Bone marrow (tissue), 2 donors: ENCODE data around the gene CCDC85C.

Source experiments
- DNase-seq, 2 donors: peaks; one replicate each; lab custom pipeline; 2025; lab: John Stamatoyannopoulos, UW

CCDC85C gene

DNA sequence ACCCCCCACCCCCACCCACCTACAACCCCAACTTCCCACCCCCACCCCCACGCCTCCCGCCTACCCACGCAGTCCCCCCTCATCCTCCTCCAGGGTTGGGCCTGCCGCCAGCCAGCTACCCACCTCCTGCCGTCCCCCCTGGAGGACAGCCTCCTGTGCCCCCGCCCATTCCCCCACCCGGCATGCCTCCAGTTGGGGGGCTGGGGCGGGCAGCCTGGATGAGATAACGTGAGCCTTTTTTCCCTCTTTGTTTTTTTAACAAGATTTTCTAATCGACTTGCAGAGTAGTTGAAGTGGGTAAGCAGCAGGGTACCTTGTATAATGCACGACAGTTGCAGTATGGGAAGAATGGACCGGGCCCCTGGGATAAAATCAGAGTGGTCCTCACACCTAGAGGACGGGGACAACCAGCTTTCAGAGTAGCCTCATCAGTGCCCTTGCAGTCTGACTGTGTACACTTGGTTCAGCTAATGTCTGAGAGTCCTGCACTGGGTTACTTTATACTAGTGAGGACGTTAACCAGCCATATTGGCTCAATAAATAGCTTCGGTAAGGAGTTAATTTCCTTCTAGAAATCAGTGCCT is 93.4 kb downstream of the CCDC85C start:
- no peak for DNase-seq

- DNase-seq: no peak
These were observed 94.0 kb downstream of the CCDC85C start for GRCh38 chr14:99509871-99510555.

GRCh38 chr14:99508896-99509629 is 94.9 kb downstream of the CCDC85C start:
- DNase-seq: no peak

GRCh38 chr14:99507860-99508640 is 96.0 kb downstream of the CCDC85C start:
- DNase-seq: no peak

- DNase-seq: no peak
These were observed 97.7 kb downstream of the CCDC85C start for GRCh38 chr14:99506276-99506675.

DNA sequence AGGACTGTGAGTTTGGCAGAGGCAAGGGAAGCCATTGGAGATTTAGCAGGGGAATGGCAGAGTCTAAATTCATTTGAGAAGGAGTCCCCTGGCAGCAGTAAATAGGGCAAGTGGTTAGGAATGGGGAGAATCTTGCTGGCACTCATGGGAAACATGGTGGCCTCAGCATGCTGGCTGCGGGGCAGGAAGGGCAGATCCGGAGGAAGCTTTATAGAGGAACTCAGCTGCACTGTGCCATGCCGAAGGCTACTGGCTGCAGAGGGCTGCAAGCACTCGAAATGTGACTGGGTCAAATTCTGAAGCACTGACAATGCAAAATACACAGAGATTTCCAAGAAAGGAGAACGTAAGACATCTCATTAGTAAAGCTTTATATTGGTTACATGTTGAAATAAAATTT is 98.9 kb downstream of the CCDC85C start:
- no peak for DNase-seq

DNA sequence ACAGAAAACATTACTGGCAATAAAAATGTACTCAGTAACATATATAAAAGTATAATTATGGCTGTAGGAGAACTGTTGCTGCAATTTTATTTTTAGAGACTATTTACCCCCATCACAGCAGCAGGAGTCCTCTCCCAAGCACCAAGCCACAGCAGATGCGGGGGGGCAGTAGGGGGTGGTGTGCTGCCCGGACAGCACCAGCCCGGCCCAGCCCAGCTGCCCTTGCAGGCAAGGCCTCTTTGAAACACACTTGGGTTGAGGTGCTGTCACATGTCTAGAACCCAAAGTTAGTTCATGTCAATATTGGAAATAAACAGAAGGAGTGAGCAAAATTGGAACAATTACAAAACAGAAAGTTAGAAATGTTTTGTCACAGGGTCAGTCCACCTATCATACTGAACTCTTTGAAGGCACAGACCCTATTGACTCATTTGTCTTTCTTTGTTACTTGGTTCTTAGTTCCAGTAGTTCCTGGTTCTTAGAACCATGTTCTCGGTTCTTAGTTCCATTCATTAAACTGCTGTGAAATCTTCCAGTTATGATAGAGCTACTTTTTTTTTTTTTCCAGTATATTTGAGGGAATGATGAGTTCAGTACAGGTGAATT is 100.1 kb downstream of the CCDC85C start:
- DNase-seq: no peak

DNA sequence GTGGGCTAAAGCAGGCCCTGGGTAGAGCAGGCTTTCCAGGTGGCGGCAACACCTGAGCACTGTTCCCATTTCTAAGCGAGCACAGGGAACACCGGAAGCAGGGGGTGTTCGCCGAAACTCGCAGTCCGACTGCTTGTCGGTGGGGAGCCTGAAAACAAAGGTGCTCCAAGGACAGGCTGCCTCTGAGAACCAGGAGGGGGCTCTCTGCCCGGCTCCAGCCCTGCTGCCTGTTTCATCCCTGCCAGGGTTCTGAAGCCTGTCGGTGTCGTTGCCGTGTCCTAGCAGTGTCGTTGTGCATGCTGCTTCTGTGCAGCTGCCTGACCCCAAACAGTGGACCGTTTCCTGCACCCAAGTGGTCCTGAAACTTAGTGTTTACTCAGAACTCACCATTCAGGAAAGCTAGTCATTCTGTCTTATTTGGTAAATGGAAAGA is 101.0 kb downstream of the CCDC85C start:
- DNase-seq: no peak

- DNase-seq: no peak
These were observed 106.1 kb downstream of the CCDC85C start for GRCh38 chr14:99497894-99498293.

GRCh38 chr14:99497341-99497740 is 106.7 kb downstream of the CCDC85C start:
- DNase-seq: no peak

GRCh38 chr14:99484106-99484505 is 119.9 kb downstream of the CCDC85C start:
- DNase-seq: no peak

- DNase-seq: no peak
These were observed 122.3 kb downstream of the CCDC85C start for GRCh38 chr14:99481745-99482099.

- peak; percentile 99 for DNase-seq
These were observed 122.9 kb downstream of the CCDC85C start, which contains the start of gene CCNK for GRCh38 chr14:99480917-99481744. Gene CCNK (plus strand): TSS chr14:99481409. CDS start chr14:99492678, 11,269 bp downstream.

GRCh38 chr14:99479906-99480869 is 123.8 kb downstream of the CCDC85C start, which contains the start of gene SETD3:
Gene SETD3 (minus strand): TSS chr14:99480859. CDS start chr14:99465805, 15,054 bp downstream.
- peak in 1 of 2 donors; percentile 17 for DNase-seq

DNA sequence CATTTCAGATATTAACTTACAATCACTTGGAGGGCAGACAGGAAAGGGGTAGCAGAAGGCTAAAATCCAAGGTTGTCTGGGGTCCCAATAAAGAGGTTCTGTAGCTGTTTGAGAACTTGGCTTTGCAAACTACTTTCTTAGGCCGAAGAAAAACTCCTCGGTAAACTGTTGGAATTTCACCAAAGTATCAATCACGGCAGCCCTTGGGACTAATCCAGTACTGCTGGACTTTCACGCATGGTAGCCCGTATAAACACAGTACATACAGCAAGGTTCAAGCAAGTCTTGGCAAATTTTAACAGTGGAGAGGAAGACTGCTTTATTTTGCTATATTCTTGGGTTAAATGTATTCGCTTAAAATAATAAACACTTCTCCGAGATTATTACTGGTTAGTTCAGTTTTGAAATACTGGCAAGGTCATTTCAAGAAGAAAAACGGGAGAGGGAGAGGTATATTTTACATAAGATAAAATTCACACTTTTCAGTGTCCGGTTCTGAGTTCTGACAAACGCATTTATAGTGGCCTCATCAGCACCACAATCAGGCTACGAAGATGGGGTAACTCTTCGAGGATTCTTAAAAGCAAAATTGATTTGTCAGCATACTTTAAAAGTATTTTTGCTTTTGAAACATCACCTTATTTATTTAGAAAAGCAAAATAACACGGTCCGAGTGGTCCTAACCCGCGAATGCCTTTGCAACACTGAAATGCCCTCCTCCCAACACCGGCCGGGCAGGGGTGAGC is 124.7 kb downstream of the CCDC85C start:
- DNase-seq: no peak

- DNase-seq: no peak
These were observed 125.9 kb downstream of the CCDC85C start for GRCh38 chr14:99478128-99478527.

GRCh38 chr14:99476864-99477263 is 127.1 kb downstream of the CCDC85C start:
- DNase-seq: peak in 1 of 2 donors; percentile 36

DNA sequence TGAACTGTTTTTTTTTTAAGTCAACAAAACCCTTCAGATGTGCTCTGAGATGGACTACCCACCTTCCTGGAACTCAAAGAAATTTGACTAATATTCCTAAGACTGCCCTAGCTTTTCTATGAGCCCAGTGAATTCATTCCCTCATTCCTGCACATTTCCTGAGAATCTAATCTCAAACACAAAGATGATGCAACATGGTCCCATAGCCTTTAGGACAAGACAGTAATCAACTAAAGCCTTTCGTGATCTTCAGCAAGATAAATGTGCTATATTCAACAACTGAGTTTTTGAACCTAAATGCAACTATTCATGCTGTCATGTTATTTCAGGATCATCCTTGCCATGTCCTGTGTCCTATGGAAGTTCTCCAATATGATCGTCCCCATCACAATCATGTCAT is 128.3 kb downstream of the CCDC85C start:
- no peak for DNase-seq

DNA sequence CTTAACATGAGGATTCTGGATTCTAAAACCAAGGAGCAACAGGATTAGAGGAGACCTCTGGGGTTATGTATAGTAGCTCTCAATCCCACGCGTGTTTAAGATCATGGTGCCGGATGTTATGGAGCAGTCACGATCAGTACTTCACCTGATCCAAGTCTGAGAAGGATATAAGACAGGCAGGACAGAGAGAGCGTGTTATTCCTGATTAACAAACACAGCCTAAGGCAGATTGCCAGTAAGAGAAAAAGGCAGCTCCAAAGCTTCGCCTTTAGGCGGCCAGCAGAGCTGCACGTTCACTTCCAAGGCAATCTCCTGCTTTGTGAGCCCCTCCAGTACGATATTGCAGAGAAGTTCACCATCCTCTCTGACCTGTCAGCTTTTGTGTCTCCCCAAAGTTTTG is 128.8 kb downstream of the CCDC85C start:
- DNase-seq: no peak
